Neural cell (in vitro differentiated cells): ENCODE results near the gene ADGRG7. TPM values are rescaled to one million over a fixed set of nuclear protein-coding genes. Genes with fewer than 3 reads are reported as not detected.

Source experiments
- H2AFZ ChIP-seq: fragments of 200-600, 300-800 bp; sonication (generic), shearing (Covaris generic); 2 replicates; pipeline ENCODE4 v1.6.0; 2014; ENCODE audit warnings: low read depth, mild to moderate bottlenecking, antibody characterized with exemption, low read length, moderate library complexity
- H3F3A ChIP-seq: fragments of 200-600 bp; shearing (Covaris generic); 2 replicates; pipeline ENCODE4 v1.6.1; 2016; ENCODE audit warnings: mild to moderate bottlenecking, moderate library complexity, mixed read lengths, antibody characterized with exemption, low read length; ENCODE audit not compliant: insufficient read depth, poor library complexity, severe bottlenecking
- H3K27ac ChIP-seq: fragments of 200-600, 300-800 bp; sonication (generic), shearing (Covaris generic); 2 replicates; pipeline ENCODE4 v1.5.1; 2014; ENCODE audit warnings: mild to moderate bottlenecking, low read length, moderate library complexity
- H3K27me3 ChIP-seq: fragments of 300-800, 200-600 bp; sonication (generic), shearing (Covaris generic); 2 replicates; pipeline ENCODE4 v1.6.0; 2014; ENCODE audit warnings: mild to moderate bottlenecking, low read depth, low read length, moderate library complexity; ENCODE audit not compliant: insufficient read depth
- H3K36me3 ChIP-seq: fragments of 300-800, 200-600 bp; sonication (generic), shearing (Covaris generic); 2 replicates; pipeline ENCODE4 v1.5.1; 2014; ENCODE audit warnings: mild to moderate bottlenecking, antibody characterized with exemption, low read length, moderate library complexity; ENCODE audit not compliant: insufficient read depth
- H3K4me2 ChIP-seq: fragments of 300-800, 200-600 bp; sonication (generic), shearing (Covaris generic); 2 replicates; pipeline ENCODE4 v1.6.0; 2014; ENCODE audit warnings: mild to moderate bottlenecking, low read length
- H3K4me3 ChIP-seq: fragments of 300-800, 200-600 bp; sonication (generic), shearing (Covaris generic); 2 replicates; pipeline ENCODE4 v1.5.1; 2014; ENCODE audit warnings: mild to moderate bottlenecking, low read length, moderate library complexity
- H3K79me2 ChIP-seq: fragments of 200-600 bp; shearing (Covaris generic); replicated peaks from 2 replicates; pipeline ENCODE4 v1.6.0; 2014; ENCODE audit warnings: mild to moderate bottlenecking, low read length, moderate library complexity; ENCODE audit not compliant: insufficient read depth
- H3K9ac ChIP-seq: fragments of 300-800, 200-600 bp; sonication (generic), shearing (Covaris generic); 2 replicates; pipeline ENCODE4 v1.6.1; 2016; ENCODE audit warnings: mild to moderate bottlenecking, low read length, mixed read lengths
- H3K9me2 ChIP-seq: fragments of 200-600 bp; shearing (Covaris generic); 2 replicates; pipeline ENCODE4 v1.6.1; 2016; ENCODE audit warnings: mild to moderate bottlenecking, low read length, mixed read lengths; ENCODE audit not compliant: insufficient read depth
- H3K9me3 ChIP-seq: fragments of 200-600, 300-800 bp; sonication (generic), shearing (Covaris generic); 2 replicates; pipeline ENCODE4 v1.6.1; 2016; ENCODE audit warnings: mild to moderate bottlenecking, mixed run types, low read length, moderate library complexity, mixed read lengths
- H4K20me1 ChIP-seq: fragments of 200-600 bp; shearing (Covaris generic); 2 replicates; pipeline ENCODE4 v1.6.1; 2016; ENCODE audit warnings: mild to moderate bottlenecking, mixed run types; ENCODE audit not compliant: insufficient read depth
- EP300 ChIP-seq: fragments of 450-650 bp; conservative IDR thresholded peaks from 2 replicates; pipeline ENCODE4 v1.6.1; 2014; ENCODE audit warnings: antibody characterized with exemption, mild to moderate bottlenecking, moderate library complexity; ENCODE audit not compliant: poor library complexity, severe bottlenecking
- EZH2 ChIP-seq: fragments of 200-600, 300-800 bp; shearing (Covaris generic), sonication (generic); IDR thresholded peaks from 2 replicates; pipeline ENCODE4 v1.6.1; 2014; ENCODE audit warnings: antibody characterized with exemption, low read length, borderline replicate concordance, mild to moderate bottlenecking; ENCODE audit not compliant: insufficient read depth, poor library complexity, severe bottlenecking
- MXI1 ChIP-seq: fragments of 450-650 bp; conservative IDR thresholded peaks from 2 replicates; pipeline ENCODE4 v1.6.1; 2014; ENCODE audit warnings: antibody characterized with exemption, mild to moderate bottlenecking; ENCODE audit not compliant: poor library complexity, severe bottlenecking
- POLR2AphosphoS5 ChIP-seq: IDR thresholded peaks from 2 replicates; pipeline ENCODE4 v1.6.1; 2012
- RAD21 ChIP-seq: fragments of 450-650 bp; conservative IDR thresholded peaks from 2 replicates; pipeline ENCODE4 v1.6.1; 2014; ENCODE audit warnings: antibody characterized with exemption, mild to moderate bottlenecking, moderate library complexity
- SMC3 ChIP-seq: fragments of 450-650 bp; conservative IDR thresholded peaks from 2 replicates; pipeline ENCODE4 v1.6.1; 2014; ENCODE audit warnings: antibody characterized with exemption, mild to moderate bottlenecking, moderate library complexity; ENCODE audit not compliant: poor library complexity
- TAF1 ChIP-seq: IDR thresholded peaks from 2 replicates; pipeline ENCODE4 v1.6.1; 2012; ENCODE audit warnings: low read depth
- polyA plus RNA-seq: library from polyadenylated mRNA; depleted of rRNA; stranded (reverse); fragments of >200 nt; gene quantifications from 2 replicates; pipeline ENCODE4 v1.2.3, GENCODE V29; 2014
- TF ChIP-seq, protein P1 (sequence below): fragments of 450-650 bp; IDR thresholded peaks from 2 replicates; pipeline ENCODE4 v1.5.1; 2014; ENCODE audit warnings: antibody characterized with exemption, mild to moderate bottlenecking, moderate library complexity; ENCODE audit not compliant: poor library complexity, severe bottlenecking
- TF ChIP-seq, protein P2 (sequence below): IDR thresholded peaks from 2 replicates; pipeline ENCODE4 v1.6.1; 2012; ENCODE audit warnings: borderline replicate concordance

ADGRG7 gene
- polyA plus RNA-seq, 1 donor from 2014 or later, result not detected

DNA sequence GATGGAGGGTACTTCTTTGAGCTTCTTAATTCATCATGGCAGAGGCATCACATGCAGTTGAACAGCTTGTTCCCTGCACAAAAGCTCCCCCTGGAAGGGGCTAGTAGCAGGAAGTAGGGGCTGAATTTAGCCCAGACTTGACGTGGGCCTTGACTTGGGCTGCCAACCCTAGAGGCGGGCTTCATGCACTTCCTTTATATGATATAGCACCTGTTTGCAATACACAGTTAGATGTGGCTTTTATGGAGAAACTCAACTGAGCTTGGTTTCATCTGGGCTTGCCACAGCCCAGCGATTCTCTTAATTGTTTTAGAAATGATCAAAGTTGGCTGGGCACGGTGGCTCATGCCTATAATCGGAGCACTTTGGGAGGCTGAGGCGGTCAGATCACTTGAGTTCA is 33.7 kb upstream of the ADGRG7 start:
- Histone ChIP-seq H3K27ac (no peak overlapping the region), H3K4me2 (no peak overlapping the region), H3F3A (no peaks in the 10 kb centered on the region), H3K27me3 (no peaks in the 10 kb centered on the region), H2AFZ (no peak overlapping the region), H3K4me3 (no peak overlapping the region), H4K20me1 (no peaks in the 10 kb centered on the region), H3K9me3 (no peaks in the 10 kb centered on the region), H3K79me2 (no peaks in the 10 kb centered on the region), H3K9ac (no peak overlapping the region), H3K9me2 (no peaks in the 10 kb centered on the region), H3K36me3 (no peaks in the 10 kb centered on the region)
- TF ChIP-seq EZH2, result no peak
- TF ChIP-seq, protein P1, sequence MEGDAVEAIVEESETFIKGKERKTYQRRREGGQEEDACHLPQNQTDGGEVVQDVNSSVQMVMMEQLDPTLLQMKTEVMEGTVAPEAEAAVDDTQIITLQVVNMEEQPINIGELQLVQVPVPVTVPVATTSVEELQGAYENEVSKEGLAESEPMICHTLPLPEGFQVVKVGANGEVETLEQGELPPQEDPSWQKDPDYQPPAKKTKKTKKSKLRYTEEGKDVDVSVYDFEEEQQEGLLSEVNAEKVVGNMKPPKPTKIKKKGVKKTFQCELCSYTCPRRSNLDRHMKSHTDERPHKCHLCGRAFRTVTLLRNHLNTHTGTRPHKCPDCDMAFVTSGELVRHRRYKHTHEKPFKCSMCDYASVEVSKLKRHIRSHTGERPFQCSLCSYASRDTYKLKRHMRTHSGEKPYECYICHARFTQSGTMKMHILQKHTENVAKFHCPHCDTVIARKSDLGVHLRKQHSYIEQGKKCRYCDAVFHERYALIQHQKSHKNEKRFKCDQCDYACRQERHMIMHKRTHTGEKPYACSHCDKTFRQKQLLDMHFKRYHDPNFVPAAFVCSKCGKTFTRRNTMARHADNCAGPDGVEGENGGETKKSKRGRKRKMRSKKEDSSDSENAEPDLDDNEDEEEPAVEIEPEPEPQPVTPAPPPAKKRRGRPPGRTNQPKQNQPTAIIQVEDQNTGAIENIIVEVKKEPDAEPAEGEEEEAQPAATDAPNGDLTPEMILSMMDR, result no peak
- TF ChIP-seq TAF1, result no peak
- TF ChIP-seq, protein P2, sequence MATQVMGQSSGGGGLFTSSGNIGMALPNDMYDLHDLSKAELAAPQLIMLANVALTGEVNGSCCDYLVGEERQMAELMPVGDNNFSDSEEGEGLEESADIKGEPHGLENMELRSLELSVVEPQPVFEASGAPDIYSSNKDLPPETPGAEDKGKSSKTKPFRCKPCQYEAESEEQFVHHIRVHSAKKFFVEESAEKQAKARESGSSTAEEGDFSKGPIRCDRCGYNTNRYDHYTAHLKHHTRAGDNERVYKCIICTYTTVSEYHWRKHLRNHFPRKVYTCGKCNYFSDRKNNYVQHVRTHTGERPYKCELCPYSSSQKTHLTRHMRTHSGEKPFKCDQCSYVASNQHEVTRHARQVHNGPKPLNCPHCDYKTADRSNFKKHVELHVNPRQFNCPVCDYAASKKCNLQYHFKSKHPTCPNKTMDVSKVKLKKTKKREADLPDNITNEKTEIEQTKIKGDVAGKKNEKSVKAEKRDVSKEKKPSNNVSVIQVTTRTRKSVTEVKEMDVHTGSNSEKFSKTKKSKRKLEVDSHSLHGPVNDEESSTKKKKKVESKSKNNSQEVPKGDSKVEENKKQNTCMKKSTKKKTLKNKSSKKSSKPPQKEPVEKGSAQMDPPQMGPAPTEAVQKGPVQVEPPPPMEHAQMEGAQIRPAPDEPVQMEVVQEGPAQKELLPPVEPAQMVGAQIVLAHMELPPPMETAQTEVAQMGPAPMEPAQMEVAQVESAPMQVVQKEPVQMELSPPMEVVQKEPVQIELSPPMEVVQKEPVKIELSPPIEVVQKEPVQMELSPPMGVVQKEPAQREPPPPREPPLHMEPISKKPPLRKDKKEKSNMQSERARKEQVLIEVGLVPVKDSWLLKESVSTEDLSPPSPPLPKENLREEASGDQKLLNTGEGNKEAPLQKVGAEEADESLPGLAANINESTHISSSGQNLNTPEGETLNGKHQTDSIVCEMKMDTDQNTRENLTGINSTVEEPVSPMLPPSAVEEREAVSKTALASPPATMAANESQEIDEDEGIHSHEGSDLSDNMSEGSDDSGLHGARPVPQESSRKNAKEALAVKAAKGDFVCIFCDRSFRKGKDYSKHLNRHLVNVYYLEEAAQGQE, result no peak
- TF ChIP-seq MXI1, result no peak
- no peak for TF ChIP-seq RAD21
- TF ChIP-seq EP300, result no peak
- TF ChIP-seq SMC3, result no peak
- no peak for TF ChIP-seq POLR2AphosphoS5

DNA sequence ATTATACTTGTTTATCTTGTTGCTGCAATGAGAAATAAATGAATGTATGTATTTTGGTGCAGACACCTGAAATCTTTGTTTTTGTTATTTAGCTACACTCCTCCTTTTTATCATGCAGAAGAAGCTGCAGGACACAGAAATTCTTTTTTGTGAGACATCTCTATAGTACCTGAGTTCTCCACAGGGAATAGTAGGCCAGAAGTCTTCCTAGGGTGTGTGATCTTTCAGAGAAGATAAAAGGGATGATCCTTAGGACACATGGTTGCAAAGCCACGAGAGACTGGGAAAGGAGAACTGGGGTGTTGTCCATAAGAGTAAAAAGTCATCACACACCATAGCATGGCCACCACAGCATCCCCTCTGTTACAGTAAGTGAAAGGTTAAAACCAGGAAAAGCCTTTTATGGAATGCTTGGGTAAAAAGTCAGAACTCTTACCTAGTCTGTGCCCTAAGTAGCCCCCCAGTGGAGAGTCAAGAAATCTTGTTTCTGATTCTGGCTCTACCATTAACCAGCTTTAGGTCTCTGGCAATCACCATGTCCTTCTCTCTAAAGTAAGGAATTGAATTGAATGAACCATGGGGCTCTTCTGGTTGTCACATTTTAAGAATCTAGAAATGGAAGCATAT is 31.9 kb upstream of the ADGRG7 start:
- no peak for TF ChIP-seq EP300
- TF ChIP-seq TAF1, result no peak
- TF ChIP-seq, protein P1, result no peak
- no peak for TF ChIP-seq MXI1
- no peak for TF ChIP-seq SMC3
- TF ChIP-seq RAD21, result no peak
- TF ChIP-seq, protein P2, result no peak
- TF ChIP-seq EZH2, result no peak
- TF ChIP-seq POLR2AphosphoS5, result no peak
- no peak overlapping the region for H3K4me2 ChIP-seq

More for the DNA sequence above, 31.9 kb upstream of the ADGRG7 start:
- no peaks in the 10 kb centered on the region for H3K27me3 ChIP-seq
- no peak overlapping the region for H3K27ac ChIP-seq
- H3K79me2 ChIP-seq, result no peaks in the 10 kb centered on the region
- H4K20me1 ChIP-seq, result no peaks in the 10 kb centered on the region
- no peak overlapping the region for H3K4me3 ChIP-seq
- H2AFZ ChIP-seq, result no peak overlapping the region
- H3K9me3 ChIP-seq, result no peaks in the 10 kb centered on the region
- H3F3A ChIP-seq, result no peaks in the 10 kb centered on the region
- H3K9me2 ChIP-seq, result no peaks in the 10 kb centered on the region
- H3K9ac ChIP-seq, result no peak overlapping the region
- H3K36me3 ChIP-seq, result no peaks in the 10 kb centered on the region
